Neural progenitor cell (in vitro differentiated cells): Measurements from ENCODE around the gene GREM1. TPM values are rescaled to one million over a fixed set of nuclear protein-coding genes. Genes with fewer than 3 reads are reported as not detected.

Experiments used
- DNase-seq: peaks from one replicate; pipeline ENCODE4 v3.0.0-alpha.2; 2016; ENCODE audit warnings: low spot score
- H2AFZ ChIP-seq: fragments of 200-600 bp; sonication (generic); replicated peaks from 2 replicates; pipeline ENCODE4 v1.6.1; 2016; ENCODE audit warnings: antibody characterized with exemption
- H3F3A ChIP-seq: fragments of 200-600 bp; sonication (generic); 2 replicates; pipeline ENCODE4 v1.6.1; 2016; ENCODE audit warnings: antibody characterized with exemption, low read depth
- H3K27ac ChIP-seq: fragments of 200-600 bp; sonication (generic); 2 replicates; pipeline ENCODE4 v1.5.1; 2016; ENCODE audit warnings: mild to moderate bottlenecking
- H3K27me3 ChIP-seq: fragments of 200-600 bp; sonication (generic); 2 replicates; pipeline ENCODE4 v1.6.1; 2016; ENCODE audit warnings: mild to moderate bottlenecking, moderate library complexity
- H3K36me3 ChIP-seq: fragments of 200-600 bp; sonication (generic); 2 replicates; pipeline ENCODE4 v1.5.1; 2016
- H3K4me1 ChIP-seq: fragments of 200-600 bp; sonication (generic); 2 replicates; pipeline ENCODE4 v1.6.1; 2016; ENCODE audit warnings: mixed run types
- H3K4me2 ChIP-seq: fragments of 200-600 bp; sonication (generic); 2 replicates; pipeline ENCODE4 v1.6.1; 2016
- H3K4me3 ChIP-seq: fragments of 200-600 bp; sonication (generic); 2 replicates; pipeline ENCODE4 v1.5.1; 2016
- H3K79me2 ChIP-seq: fragments of 200-600 bp; sonication (generic); 2 replicates; pipeline ENCODE4 v1.6.1; 2016; ENCODE audit warnings: low read depth
- H3K9ac ChIP-seq: fragments of 200-600 bp; sonication (generic); 2 replicates; pipeline ENCODE4 v1.6.1; 2016
- H3K9me3 ChIP-seq: fragments of 200-600 bp; sonication (generic); 2 replicates; pipeline ENCODE4 v1.5.1; 2016; ENCODE audit warnings: low read depth
- H4K20me1 ChIP-seq: fragments of 200-600 bp; sonication (generic); 2 replicates; pipeline ENCODE4 v1.6.1; 2016; ENCODE audit warnings: low read depth
- H3K27ac Mint-ChIP-seq: 3 replicates; pipeline ENCODE4 v1.8.0; 2021; ENCODE audit warnings: mixed read lengths
- H3K27me3 Mint-ChIP-seq: 2 replicates; pipeline ENCODE4 v1.8.0; 2022; ENCODE audit warnings: low read depth, mild to moderate bottlenecking, inconsistent platforms, moderate library complexity, mixed read lengths; ENCODE audit not compliant: insufficient read depth
- H3K36me3 Mint-ChIP-seq: 3 replicates; pipeline ENCODE4 v1.8.0; 2021; ENCODE audit warnings: mixed read lengths
- H3K4me1 Mint-ChIP-seq: 3 replicates; pipeline ENCODE4 v1.8.0; 2021; ENCODE audit warnings: mixed read lengths
- H3K4me3 Mint-ChIP-seq: 3 replicates; pipeline ENCODE4 v1.8.0; 2021; ENCODE audit warnings: mild to moderate bottlenecking, moderate library complexity, mixed read lengths
- H3K9me3 Mint-ChIP-seq: 3 replicates; pipeline ENCODE4 v1.8.0; 2020; ENCODE audit warnings: mixed read lengths
- EZH2 ChIP-seq: fragments of 200-600 bp; sonication (generic); IDR thresholded peaks from 2 replicates; pipeline ENCODE4 v1.6.1; 2017; ENCODE audit warnings: antibody characterized with exemption, mild to moderate bottlenecking, moderate library complexity
- EZH2phosphoT487 ChIP-seq: fragments of 200-600 bp; sonication (generic); IDR thresholded peaks from 2 replicates; pipeline ENCODE4 v1.6.1; 2017; ENCODE audit warnings: antibody characterized with exemption
- total RNA-seq: library from RNA; depleted of rRNA; stranded (reverse); fragments of >200 nt; gene quantifications from 2 replicates; pipeline ENCODE4 v1.2.3, GENCODE V29; 2015; ENCODE audit warnings: low replicate concordance
- TF ChIP-seq, protein P1 (sequence below): fragments of 200-600 bp; sonication (generic); IDR thresholded peaks from 2 replicates; pipeline ENCODE4 v1.5.1; 2017; ENCODE audit warnings: antibody characterized with exemption, mild to moderate bottlenecking

The GREM1 gene
- total RNA-seq, 1 donor from 2014 or later, result 4.4 TPM

DNA sequence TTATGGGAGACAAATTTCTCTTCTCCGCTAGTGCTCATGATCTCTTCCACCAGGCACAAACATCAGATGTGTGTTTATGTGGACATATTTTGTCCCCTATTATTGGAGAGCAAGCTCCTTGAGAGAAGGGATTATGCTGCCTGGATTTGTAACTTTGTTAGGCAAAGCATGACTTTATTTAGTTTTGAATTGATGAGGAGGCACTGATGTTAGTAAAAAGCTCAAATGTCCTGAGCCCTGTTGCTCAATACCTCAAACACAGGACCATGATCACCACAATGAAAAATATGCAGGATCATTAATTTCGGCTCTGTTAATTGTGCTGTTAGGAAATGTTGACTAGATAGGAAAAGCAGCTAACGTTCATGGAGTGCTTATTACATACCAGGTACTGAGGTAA lies 47.2 kb upstream of the GREM1 start:
- Histone ChIP-seq H3F3A (peaks cover 9% of the 10 kb centered on the region), H3K9me3 (no peaks in the 10 kb centered on the region), H3K4me2 (no peak overlapping the region), H3K9ac (no peak overlapping the region), H3K27me3 (no peaks in the 10 kb centered on the region), H2AFZ (no peak overlapping the region), H4K20me1 (no peaks in the 10 kb centered on the region), H3K4me1 (peaks cover 18% of the 10 kb centered on the region), H3K36me3 (no peaks in the 10 kb centered on the region), H3K4me3 (no peak overlapping the region), H3K79me2 (no peaks in the 10 kb centered on the region), H3K27ac (no peak overlapping the region)
- peaks cover 4% of the 10 kb centered on the region for H3K36me3 Mint-ChIP-seq
- H3K27me3 Mint-ChIP-seq, result no peaks in the 10 kb centered on the region
- no peak for DNase-seq
- peaks cover 8% of the 10 kb centered on the region for H3K4me1 Mint-ChIP-seq
- H3K9me3 Mint-ChIP-seq, result no peaks in the 10 kb centered on the region
- TF ChIP-seq, protein P1, sequence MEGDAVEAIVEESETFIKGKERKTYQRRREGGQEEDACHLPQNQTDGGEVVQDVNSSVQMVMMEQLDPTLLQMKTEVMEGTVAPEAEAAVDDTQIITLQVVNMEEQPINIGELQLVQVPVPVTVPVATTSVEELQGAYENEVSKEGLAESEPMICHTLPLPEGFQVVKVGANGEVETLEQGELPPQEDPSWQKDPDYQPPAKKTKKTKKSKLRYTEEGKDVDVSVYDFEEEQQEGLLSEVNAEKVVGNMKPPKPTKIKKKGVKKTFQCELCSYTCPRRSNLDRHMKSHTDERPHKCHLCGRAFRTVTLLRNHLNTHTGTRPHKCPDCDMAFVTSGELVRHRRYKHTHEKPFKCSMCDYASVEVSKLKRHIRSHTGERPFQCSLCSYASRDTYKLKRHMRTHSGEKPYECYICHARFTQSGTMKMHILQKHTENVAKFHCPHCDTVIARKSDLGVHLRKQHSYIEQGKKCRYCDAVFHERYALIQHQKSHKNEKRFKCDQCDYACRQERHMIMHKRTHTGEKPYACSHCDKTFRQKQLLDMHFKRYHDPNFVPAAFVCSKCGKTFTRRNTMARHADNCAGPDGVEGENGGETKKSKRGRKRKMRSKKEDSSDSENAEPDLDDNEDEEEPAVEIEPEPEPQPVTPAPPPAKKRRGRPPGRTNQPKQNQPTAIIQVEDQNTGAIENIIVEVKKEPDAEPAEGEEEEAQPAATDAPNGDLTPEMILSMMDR, result no peak
- TF ChIP-seq EZH2phosphoT487, result no peak
- TF ChIP-seq EZH2, result no peak
- H3K27ac Mint-ChIP-seq, result no peak overlapping the region
- no peak overlapping the region for H3K4me3 Mint-ChIP-seq

DNA sequence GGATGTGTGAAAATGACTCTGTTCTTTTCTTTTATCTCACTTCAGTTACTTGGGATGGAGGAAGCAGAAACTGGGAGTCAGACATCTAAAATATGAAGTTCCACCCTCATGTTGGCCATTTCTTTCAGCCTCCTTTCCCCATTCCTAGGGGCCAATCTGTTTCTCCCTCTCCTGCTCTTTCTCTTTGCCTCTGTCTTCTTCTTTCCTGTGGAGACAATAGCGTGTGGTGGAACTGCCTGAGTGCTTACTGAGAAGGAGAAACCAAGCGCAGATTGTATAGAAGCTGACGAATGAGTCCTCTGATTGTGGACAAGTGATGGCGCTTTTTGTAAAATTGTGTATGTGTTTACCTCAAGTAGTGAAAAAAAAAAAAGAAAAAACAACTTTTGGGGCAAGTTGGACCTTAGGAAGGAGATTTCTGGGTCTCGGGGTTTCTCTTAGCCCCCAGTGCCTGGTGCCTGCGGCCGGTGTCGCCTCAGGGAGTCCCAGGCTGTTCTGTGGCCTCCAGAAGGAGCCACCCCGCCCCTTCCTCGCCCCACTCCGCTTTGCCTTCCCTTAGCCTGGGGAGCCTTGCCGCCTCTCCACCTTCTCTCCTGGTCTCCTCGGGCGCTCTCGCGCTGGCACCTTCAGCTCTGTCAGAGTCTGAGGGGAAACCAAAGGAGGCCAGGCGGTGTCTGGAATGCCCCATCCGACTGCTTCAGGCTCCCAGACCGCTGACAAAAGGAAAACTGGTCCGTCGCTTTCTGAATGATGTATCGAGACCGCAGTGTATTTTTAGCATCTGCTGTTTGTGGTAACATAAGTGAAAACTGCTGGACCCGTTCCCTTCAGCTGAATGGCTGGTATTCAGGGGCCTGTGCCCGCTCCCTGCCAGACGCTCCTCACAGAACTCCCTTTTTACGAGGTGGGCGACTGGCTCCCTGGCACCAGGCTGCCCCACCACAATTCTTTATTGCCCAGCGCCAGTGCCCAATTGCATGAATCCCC lies 46.2 kb upstream of the GREM1 start:
- no peak overlapping the region for H3K9ac ChIP-seq
- no peaks in the 10 kb centered on the region for H3K27me3 Mint-ChIP-seq

DNA sequence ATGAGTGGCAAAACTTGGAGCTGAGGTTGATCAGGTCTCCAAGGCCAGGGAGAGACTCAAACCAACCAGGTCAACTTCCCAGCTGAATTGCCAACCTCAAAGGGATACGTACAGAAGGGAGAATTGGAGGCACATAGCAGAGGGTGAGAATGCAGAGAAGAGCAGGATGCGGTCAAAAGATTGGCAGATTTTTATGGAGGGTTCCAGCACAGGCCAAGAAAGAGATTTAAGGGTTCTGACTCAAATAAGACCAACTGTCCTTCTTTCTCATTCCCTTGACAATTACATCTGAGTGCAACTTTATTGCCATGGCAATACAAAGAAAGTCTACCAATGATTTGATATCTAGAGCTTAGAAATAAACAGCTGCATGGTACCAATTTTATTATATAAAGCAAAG lies 43.1 kb upstream of the GREM1 start:
- peaks cover 18% of the 10 kb centered on the region for H3K4me1 ChIP-seq
- no peaks in the 10 kb centered on the region for H3K9me3 Mint-ChIP-seq
- peaks cover 2% of the 10 kb centered on the region for H3K27me3 Mint-ChIP-seq
- no peaks in the 10 kb centered on the region for H3K79me2 ChIP-seq
- H3F3A ChIP-seq, result peaks cover 5% of the 10 kb centered on the region
- H3K4me2 ChIP-seq, result no peak overlapping the region
- H3K36me3 ChIP-seq, result no peaks in the 10 kb centered on the region
- no peaks in the 10 kb centered on the region for H4K20me1 ChIP-seq
- H3K4me3 ChIP-seq, result no peak overlapping the region
- H3K27ac Mint-ChIP-seq, result no peak overlapping the region
- H3K4me3 Mint-ChIP-seq, result no peak overlapping the region
- H3K36me3 Mint-ChIP-seq, result no peaks in the 10 kb centered on the region
- DNase-seq, result no peak
- no peak overlapping the region for H3K9ac ChIP-seq
- H3K27me3 ChIP-seq, result no peaks in the 10 kb centered on the region
- no peaks in the 10 kb centered on the region for H3K9me3 ChIP-seq
- TF ChIP-seq EZH2phosphoT487 (no peak), EZH2 (no peak)
- TF ChIP-seq, protein P1, result no peak
- H3K4me1 Mint-ChIP-seq, result peaks cover 17% of the 10 kb centered on the region
- H3K27ac ChIP-seq, result no peak overlapping the region
- no peak overlapping the region for H2AFZ ChIP-seq

More for the DNA sequence above, 46.2 kb upstream of the GREM1 start:
- no peaks in the 10 kb centered on the region for H4K20me1 ChIP-seq
- TF ChIP-seq, protein P1, result no peak
- TF ChIP-seq EZH2 (no peak), EZH2phosphoT487 (no peak)
- no peak overlapping the region for H3K4me2 ChIP-seq
- H3K9me3 ChIP-seq, result no peaks in the 10 kb centered on the region
- H3K4me1 ChIP-seq, result peaks cover 18% of the 10 kb centered on the region
- H3K27me3 ChIP-seq, result no peaks in the 10 kb centered on the region
- H3K27ac Mint-ChIP-seq, result peak overlapping the region; percentile 60
- H3K4me1 Mint-ChIP-seq, result peaks cover 8% of the 10 kb centered on the region
- H2AFZ ChIP-seq, result no peak overlapping the region
- H3K36me3 Mint-ChIP-seq, result peaks cover 4% of the 10 kb centered on the region
- H3K79me2 ChIP-seq, result no peaks in the 10 kb centered on the region
- H3K9me3 Mint-ChIP-seq, result no peaks in the 10 kb centered on the region
- no peak for DNase-seq
- no peak overlapping the region for H3K27ac ChIP-seq
- H3K36me3 ChIP-seq, result no peaks in the 10 kb centered on the region
- H3F3A ChIP-seq, result peaks cover 9% of the 10 kb centered on the region
- H3K4me3 Mint-ChIP-seq, result no peak overlapping the region
- no peak overlapping the region for H3K4me3 ChIP-seq
